ENCODE measurements around the gene TNRC6C.
"Not testable (repeated sequence)": the region's sequence is repeated elsewhere in the genome, so short reads cannot be mapped to it uniquely, and the experiment has no call there.

Gene TNRC6C

GRCh38 chr17:78111727-78112517 lies 153.4 kb downstream of the TNRC6C start:
- DNase-seq (ENCODE audit: low spot score): no peak

GRCh38 chr17:78112518-78113471 lies 154.3 kb downstream of the TNRC6C start:
- peak; percentile 78 for DNase-seq (ENCODE audit: low spot score)

- DNase-seq (ENCODE audit: low spot score): peak; percentile 47
Observed at GRCh38 chr17:78113804-78114785, 155.6 kb downstream of the TNRC6C start.

DNA sequence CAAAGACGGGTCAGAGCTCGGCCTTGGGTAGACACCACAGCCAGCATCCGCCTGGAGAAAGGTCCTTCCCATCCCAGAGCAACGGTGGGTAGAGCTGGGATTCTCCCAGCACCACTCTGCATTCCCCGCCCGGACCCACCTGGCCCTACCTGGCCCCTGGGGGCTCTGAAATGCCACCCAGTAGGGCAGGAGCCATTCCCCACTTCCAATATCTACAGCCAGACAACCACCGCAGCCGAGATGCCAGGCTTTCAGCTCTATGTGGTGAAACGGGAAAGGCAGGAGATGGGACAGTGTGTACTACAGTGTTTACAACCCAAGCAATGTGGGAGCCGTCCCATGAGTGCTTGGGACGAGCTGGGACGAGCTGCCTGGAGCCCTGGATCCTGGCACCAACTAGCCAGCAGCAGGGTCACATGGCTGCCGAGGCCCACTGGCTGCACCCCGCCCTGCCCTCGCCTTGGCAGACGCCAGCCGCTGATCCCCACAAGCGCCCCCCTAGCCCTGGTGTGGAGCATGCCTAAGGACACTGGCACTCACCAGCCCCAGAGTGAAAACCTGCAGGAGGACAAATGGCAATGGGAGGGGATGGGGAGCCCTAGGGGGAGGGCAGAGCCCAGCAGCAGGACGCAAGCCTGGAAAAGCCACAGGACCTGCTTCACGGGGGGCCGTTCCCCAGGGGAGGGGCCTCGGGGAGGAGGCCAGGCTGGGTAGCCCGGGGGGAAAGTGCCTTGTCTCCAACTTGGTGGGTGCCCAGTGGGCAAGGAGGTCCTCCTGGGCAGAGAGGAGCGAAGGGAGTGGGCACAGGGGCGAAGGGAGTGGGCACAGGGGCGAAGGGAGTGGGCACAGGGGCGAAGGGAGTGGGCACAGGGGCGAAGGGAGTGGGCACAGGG lies 156.6 kb downstream of the TNRC6C start:
- no peak for DNase-seq (ENCODE audit: low spot score)

DNA sequence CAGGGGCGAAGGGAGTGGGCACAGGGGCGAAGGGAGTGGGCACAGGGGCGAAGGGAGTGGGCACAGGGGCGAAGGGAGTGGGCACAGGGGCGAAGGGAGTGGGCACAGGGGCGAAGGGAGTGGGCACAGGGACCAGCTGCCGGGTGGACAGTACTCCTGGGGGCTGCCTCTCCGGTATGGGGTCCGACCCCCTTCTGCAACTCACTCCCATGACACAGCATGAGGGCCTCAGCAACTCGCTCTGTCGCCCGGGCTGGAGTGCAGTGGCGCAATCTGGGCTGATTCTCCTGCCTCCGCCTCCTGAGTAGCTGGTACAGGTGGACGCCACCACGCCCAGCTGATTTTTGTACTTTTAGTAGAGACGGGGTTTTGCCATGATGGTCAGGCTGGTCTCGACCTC lies 157.3 kb downstream of the TNRC6C start:
- not testable (repeated sequence) for DNase-seq (ENCODE audit: low spot score)

GRCh38 chr17:78116411-78116810 lies 157.9 kb downstream of the TNRC6C start:
- DNase-seq (ENCODE audit: low spot score): no peak

GRCh38 chr17:78117027-78117981 lies 158.8 kb downstream of the TNRC6C start:
- DNase-seq (ENCODE audit: low spot score): no peak

DNA sequence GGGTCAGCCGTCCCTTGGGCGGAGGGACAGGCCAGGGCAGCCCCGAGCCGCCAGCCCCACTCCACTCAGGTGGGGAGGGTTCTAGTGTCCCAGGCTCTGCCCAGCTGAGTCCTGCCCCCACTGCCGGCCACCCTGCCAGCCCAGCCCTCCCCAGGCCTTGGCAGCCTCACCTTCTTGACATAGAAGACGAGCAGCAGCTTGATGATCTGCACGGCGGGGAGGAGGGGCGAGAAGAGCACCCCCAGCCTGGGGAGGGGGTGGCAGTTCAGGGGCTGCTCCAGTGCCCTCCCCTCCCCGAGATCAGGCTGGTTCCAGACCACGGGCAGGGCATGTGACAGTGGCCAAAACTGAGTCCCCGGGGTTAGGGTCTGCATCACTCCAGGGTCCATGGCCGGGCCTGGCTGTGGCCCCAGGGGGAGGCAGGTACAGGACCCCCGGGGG lies 160.3 kb downstream of the TNRC6C start:
- DNase-seq (ENCODE audit: low spot score): no peak

GRCh38 chr17:78120537-78120936 lies 162.0 kb downstream of the TNRC6C start:
- no peak for DNase-seq (ENCODE audit: low spot score)

GRCh38 chr17:78120971-78121800 lies 162.7 kb downstream of the TNRC6C start:
- peak; percentile 64 for DNase-seq (ENCODE audit: low spot score)

GRCh38 chr17:78121801-78122215 lies 163.3 kb downstream of the TNRC6C start:
- no peak for DNase-seq (ENCODE audit: low spot score)

DNA sequence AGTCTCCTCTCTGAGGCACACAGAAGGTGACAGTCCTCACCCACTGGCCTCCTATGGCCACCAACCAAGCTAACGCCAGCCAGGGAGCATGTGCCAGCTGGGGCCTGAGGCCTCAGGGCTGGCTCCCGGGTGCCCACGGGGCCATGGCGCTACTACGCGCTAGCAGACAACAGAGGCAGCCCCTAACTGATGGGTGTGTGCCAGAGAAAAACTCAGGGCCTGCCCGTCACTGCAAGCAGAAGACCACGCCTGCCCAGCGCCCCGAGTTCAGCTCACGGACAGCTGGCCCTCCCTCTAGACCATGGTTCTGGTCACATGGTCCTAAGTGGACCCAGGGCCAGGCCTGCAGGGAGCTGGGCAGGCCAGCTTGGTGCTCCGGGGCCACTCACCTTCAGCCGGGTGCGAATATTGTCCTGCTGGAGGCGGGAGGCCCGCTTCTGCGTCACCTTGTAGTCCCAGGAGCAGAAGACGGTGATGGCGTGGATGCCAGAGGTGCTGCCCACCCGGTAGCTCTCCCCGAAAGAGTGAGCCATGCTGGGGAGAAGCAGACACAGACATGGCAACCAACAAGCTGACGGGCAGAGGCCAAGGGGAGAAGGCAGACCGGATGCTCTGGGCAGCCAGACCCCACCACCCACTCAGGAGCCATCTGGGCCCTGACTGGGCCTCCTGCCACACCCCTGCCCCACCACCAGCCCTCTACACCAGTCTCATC lies 163.9 kb downstream of the TNRC6C start:
- peak; percentile 28 for DNase-seq (ENCODE audit: low spot score)

- no peak for DNase-seq (ENCODE audit: low spot score)
Observed at GRCh38 chr17:78122931-78123249, 164.4 kb downstream of the TNRC6C start.

GRCh38 chr17:78123258-78123929 lies 164.9 kb downstream of the TNRC6C start:
- no peak for DNase-seq (ENCODE audit: low spot score)

GRCh38 chr17:78124081-78124835 lies 165.8 kb downstream of the TNRC6C start:
- DNase-seq (ENCODE audit: low spot score): no peak

GRCh38 chr17:78124836-78125137 lies 166.3 kb downstream of the TNRC6C start:
- no peak for DNase-seq (ENCODE audit: low spot score)

Data from CD4-positive, alpha-beta T cell treated with Interleukin-2 at 100 ng/mL for 4 hours (primary cell).